ENCODE data around the gene MRPS18B. TPM values are rescaled to one million over a fixed set of nuclear protein-coding genes. Genes with fewer than 3 reads are reported as not detected.
A peak's percentile ranks its signal among the peaks of the same experiment; 100 is the strongest.

Gene MRPS18B
- total RNA-seq (76.8 and 85.5 TPM in 2 replicates), polyA plus RNA-seq (53.1 and 79.5 TPM in 2 replicates), polyA minus RNA-seq (ENCODE audit: low replicate concordance) (51.0 and 75.7 TPM in 2 replicates)
- polyA plus RNA-seq (2012), result 43.1 and 62.7 TPM in 2 replicates

- Histone ChIP-seq H3K79me2 (ENCODE audit: control insufficient read depth, insufficient read depth, low read length) (peaks cover 37% of the 10 kb centered on the region), H3K9me3 (ENCODE audit: control insufficient read depth, insufficient read depth, low read depth, low read length) (no peaks in the 10 kb centered on the region), H3K36me3 (ENCODE audit: control insufficient read depth, insufficient read depth, low read length) (peaks cover 8% of the 10 kb centered on the region), H3K27me3 (ENCODE audit: control insufficient read depth, insufficient read depth, low read length) (no peaks in the 10 kb centered on the region), H3K4me3 (replicated peaks in 1 of 4; ENCODE audit: control extremely low read depth in 1 of 4, insufficient read depth in 1 of 4, low read depth in 3 of 4, low read length in 4 of 4) (peak within 1 kb of the TSS; percentile 63 to 98 (median 94)), H3K4me1 (ENCODE audit: control insufficient read depth, extremely low read depth, insufficient read depth, low read length) (peaks cover 16% of the 10 kb centered on the region), H2AFZ (ENCODE audit: low read length) (peak within 1 kb of the TSS; percentile 76), H3K9ac (ENCODE audit: insufficient read depth, low read length) (peak within 1 kb of the TSS; percentile 84), H3K4me2 (ENCODE audit: extremely low read depth, insufficient read depth, low read length) (peak within 1 kb of the TSS; percentile 97), H4K20me1 (ENCODE audit: control insufficient read depth, extremely low read depth, insufficient read depth, low read length) (no peaks in the 10 kb centered on the region), H3K27ac (ENCODE audit: insufficient read depth, low read length) (peak within 1 kb of the TSS; percentile 98)
- TF ChIP-seq EZH2 (IDR thresholded peaks at IDR 0.05; ENCODE audit: low read length, missing control alignments), result no peak
- no peak for TF ChIP-seq CTCF (conservative IDR thresholded peaks at IDR 0.05 in 1 of 2, IDR thresholded peaks at IDR 0.05 in 1 of 2; ENCODE audit: low read depth in 1 of 2, low read length in 2 of 2)
- DNase-seq (ENCODE audit: low read depth in 2 of 2), result peak; percentile 97 to 99
These were observed at the start of gene MRPS18B for GRCh38 chr6:30617565-30618269. Gene MRPS18B, plus strand, starts transcription at chr6:30617840. Its CDS starts 26 bp downstream, at chr6:30617866.

DNA sequence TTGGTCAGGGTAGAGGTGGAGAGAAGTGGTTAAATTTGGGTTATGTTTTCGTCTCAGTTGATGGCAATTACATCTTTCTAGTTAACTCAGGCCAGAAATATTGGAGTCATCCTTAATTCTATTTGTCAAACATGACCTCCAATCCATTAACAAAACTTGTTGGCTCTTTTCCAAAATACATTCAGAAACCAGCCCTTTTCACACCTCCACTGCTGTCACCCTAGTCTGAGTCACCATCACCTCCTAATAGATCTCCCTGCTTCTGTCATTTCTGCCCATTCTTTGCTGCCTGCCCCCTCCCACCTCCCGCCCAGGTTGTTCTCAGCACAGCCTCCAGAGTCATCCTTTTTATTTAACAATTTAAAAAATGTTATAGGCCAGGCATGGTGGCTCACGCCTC is 49.4 kb upstream of the MRPS18B start:
- Histone ChIP-seq H3K27me3 (ENCODE audit: control insufficient read depth, insufficient read depth, low read length) (no peaks in the 10 kb centered on the region), H3K27ac (ENCODE audit: insufficient read depth, low read length) (no peak overlapping the region)
- DNase-seq (ENCODE audit: low read depth in 2 of 2), result no peak

More for the DNA sequence above, 49.4 kb upstream of the MRPS18B start:
- Histone ChIP-seq H3K9me3 (ENCODE audit: control insufficient read depth, insufficient read depth, low read depth, low read length) (no peaks in the 10 kb centered on the region), H3K4me2 (ENCODE audit: extremely low read depth, insufficient read depth, low read length) (no peak overlapping the region), H3K79me2 (ENCODE audit: control insufficient read depth, insufficient read depth, low read length) (peaks cover 18% of the 10 kb centered on the region), H3K4me1 (ENCODE audit: control insufficient read depth, extremely low read depth, insufficient read depth, low read length) (peaks cover 13% of the 10 kb centered on the region), H3K36me3 (ENCODE audit: control insufficient read depth, insufficient read depth, low read length) (no peaks in the 10 kb centered on the region), H3K9ac (ENCODE audit: insufficient read depth, low read length) (no peak overlapping the region), H4K20me1 (ENCODE audit: control insufficient read depth, extremely low read depth, insufficient read depth, low read length) (no peaks in the 10 kb centered on the region), H2AFZ (ENCODE audit: low read length) (no peak overlapping the region), H3K4me3 (replicated peaks in 1 of 4; ENCODE audit: control extremely low read depth in 1 of 4, insufficient read depth in 1 of 4, low read depth in 3 of 4, low read length in 4 of 4) (no peak overlapping the region)
- TF ChIP-seq EZH2 (IDR thresholded peaks at IDR 0.05; ENCODE audit: low read length, missing control alignments), result no peak
- TF ChIP-seq CTCF (conservative IDR thresholded peaks at IDR 0.05 in 1 of 2, IDR thresholded peaks at IDR 0.05 in 1 of 2; ENCODE audit: low read depth in 1 of 2, low read length in 2 of 2), result no peak
